SJCRH30 (cell line): Measurements from ENCODE around the gene CCT7. TPM values are rescaled to one million over a fixed set of nuclear protein-coding genes. Genes with fewer than 3 reads are reported as not detected.

Experiments
- DNase-seq, 2 experiments: peaks; one replicate each; pipeline ENCODE4 v3.0.0-alpha.2; 2015 to 2020
- H3K27ac ChIP-seq: fragments of 250-450 bp; sonication (Bioruptor Pico); 2 replicates; pipeline ENCODE4 v1.5.1; 2020; ENCODE audit warnings: mild to moderate bottlenecking, moderate library complexity
- H3K27me3 ChIP-seq: fragments of 250-450 bp; sonication (Bioruptor Pico); 2 replicates; pipeline ENCODE4 v1.5.1; 2020; ENCODE audit warnings: mild to moderate bottlenecking, moderate library complexity
- H3K36me3 ChIP-seq: fragments of 250-450 bp; sonication (Bioruptor Pico); 2 replicates; pipeline ENCODE4 v1.5.1; 2020; ENCODE audit warnings: mild to moderate bottlenecking, moderate library complexity
- H3K4me1 ChIP-seq: fragments of 250-450 bp; sonication (Bioruptor Pico); 2 replicates; pipeline ENCODE4 v1.5.1; 2020; ENCODE audit warnings: mild to moderate bottlenecking, moderate library complexity
- H3K4me3 ChIP-seq: fragments of 250-450 bp; sonication (Bioruptor Pico); 2 replicates; pipeline ENCODE4 v1.5.1; 2020; ENCODE audit warnings: mild to moderate bottlenecking, moderate library complexity
- H3K9me3 ChIP-seq: fragments of 250-450 bp; sonication (Bioruptor Pico); replicated peaks from 2 replicates; pipeline ENCODE4 v1.5.1; 2020; ENCODE audit warnings: mild to moderate bottlenecking, moderate library complexity
- total RNA-seq: library from RNA; depleted of rRNA; stranded (reverse); fragments of >200 nt; shearing (Covaris generic); gene quantifications from 2 replicates; pipeline ENCODE4 v1.2.3, GENCODE V29; 2014

The CCT7 gene
- total RNA-seq, 1 experiment from 2014 or later, result 815 TPM

- DNase-seq, result peak; percentile 93 to 94
- peak within 1 kb of the TSS; percentile 95 for H3K4me3 ChIP-seq
Observed at GRCh38 chr2:73214120-73215035, 19.7 kb upstream of the CCT7 start, which contains the start of gene SMYD5. Gene SMYD5, plus strand, starts transcription at chr2:73214245. Its CDS starts 22 bp downstream, at chr2:73214267.

GRCh38 chr2:73215254-73215653 lies 18.9 kb upstream of the CCT7 start:
- Histone ChIP-seq H3K9me3 (no peaks in the 10 kb centered on the region), H3K27me3 (no peaks in the 10 kb centered on the region), H3K36me3 (no peaks in the 10 kb centered on the region), H3K4me1 (peaks cover 3% of the 10 kb centered on the region; the same call in 1 of the 2 replicates), H3K27ac (no peak overlapping the region), H3K4me3 (peak overlapping the region; percentile 95)
- no peak for DNase-seq

More at GRCh38 chr2:73214120-73215035, 19.7 kb upstream of the CCT7 start, which contains the start of gene SMYD5:
- no peaks in the 10 kb centered on the region for H3K36me3 ChIP-seq
- peak within 1 kb of the TSS; percentile 85 for H3K27ac ChIP-seq
- H3K9me3 ChIP-seq, result no peaks in the 10 kb centered on the region
- no peaks in the 10 kb centered on the region for H3K27me3 ChIP-seq
- H3K4me1 ChIP-seq, result peaks cover 3% of the 10 kb centered on the region; the same call in 1 of the 2 replicates

- Histone ChIP-seq H3K27ac (no peak overlapping the region), H3K36me3 (peaks cover 3% of the 10 kb centered on the region), H3K27me3 (no peaks in the 10 kb centered on the region), H3K4me3 (no peak overlapping the region), H3K9me3 (no peaks in the 10 kb centered on the region), H3K4me1 (peaks cover 3% of the 10 kb centered on the region; the same call in 1 of the 2 replicates)
- no peak for DNase-seq
Observed at GRCh38 chr2:73217160-73217559, 16.9 kb upstream of the CCT7 start.

DNA sequence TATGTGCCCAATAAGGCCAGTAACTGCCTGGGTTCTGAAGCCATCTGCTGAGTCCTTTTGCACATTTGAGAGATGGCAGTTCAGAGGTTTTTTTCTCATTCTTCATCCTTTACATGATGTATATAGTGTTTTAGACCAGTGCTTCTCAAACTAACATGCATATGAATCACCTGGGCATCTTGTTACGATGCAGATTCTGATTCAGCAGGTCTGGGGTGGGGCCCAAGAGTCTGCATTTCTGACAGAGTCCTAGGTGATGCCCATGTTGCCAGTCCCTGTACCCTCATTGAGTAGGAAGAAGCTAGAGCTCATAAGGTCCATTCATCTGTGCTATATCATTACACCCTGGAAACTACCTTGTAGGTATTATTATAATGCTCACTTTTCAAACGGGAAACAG lies 16.3 kb upstream of the CCT7 start:
- peaks cover 6% of the 10 kb centered on the region for H3K36me3 ChIP-seq
- no peaks in the 10 kb centered on the region for H3K27me3 ChIP-seq
- no peak overlapping the region for H3K27ac ChIP-seq
- no peak for DNase-seq
- H3K9me3 ChIP-seq, result no peaks in the 10 kb centered on the region
- no peak overlapping the region for H3K4me3 ChIP-seq
- H3K4me1 ChIP-seq, result peaks cover 3% of the 10 kb centered on the region; the same call in 1 of the 2 replicates

DNA sequence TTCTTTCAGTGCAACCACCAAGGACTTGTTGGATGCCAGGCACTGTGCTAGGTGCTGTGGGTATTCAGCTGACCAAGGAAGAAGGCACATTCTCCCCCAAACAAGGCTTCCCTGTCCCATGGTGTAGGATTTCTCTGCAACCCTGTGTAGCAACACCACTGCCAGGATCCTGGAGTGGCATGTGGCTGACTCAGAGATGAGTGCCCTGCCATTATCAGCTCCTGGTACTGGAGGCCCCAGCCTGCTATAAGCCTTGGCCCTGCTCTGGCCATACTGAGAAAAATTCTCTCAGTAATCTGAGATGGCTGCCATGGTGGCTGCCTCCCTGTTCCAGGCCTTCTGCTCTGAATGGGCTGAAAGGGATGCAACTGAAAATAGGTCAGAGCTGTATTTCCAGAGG lies 15.8 kb upstream of the CCT7 start:
- H3K9me3 ChIP-seq, result no peaks in the 10 kb centered on the region
- peaks cover 3% of the 10 kb centered on the region; the same call in 1 of the 2 replicates for H3K4me1 ChIP-seq
- H3K36me3 ChIP-seq, result peaks cover 7% of the 10 kb centered on the region
- H3K27me3 ChIP-seq, result no peaks in the 10 kb centered on the region
- DNase-seq, result no peak
- no peak overlapping the region for H3K27ac ChIP-seq
- no peak overlapping the region for H3K4me3 ChIP-seq

- Histone ChIP-seq H3K27me3 (no peaks in the 10 kb centered on the region), H3K9me3 (no peaks in the 10 kb centered on the region), H3K4me1 (no peaks in the 10 kb centered on the region), H3K27ac (no peak overlapping the region), H3K4me3 (no peak overlapping the region), H3K36me3 (peaks cover 27% of the 10 kb centered on the region)
- DNase-seq, result no peak
Observed at GRCh38 chr2:73223821-73224220, 10.3 kb upstream of the CCT7 start.

DNA sequence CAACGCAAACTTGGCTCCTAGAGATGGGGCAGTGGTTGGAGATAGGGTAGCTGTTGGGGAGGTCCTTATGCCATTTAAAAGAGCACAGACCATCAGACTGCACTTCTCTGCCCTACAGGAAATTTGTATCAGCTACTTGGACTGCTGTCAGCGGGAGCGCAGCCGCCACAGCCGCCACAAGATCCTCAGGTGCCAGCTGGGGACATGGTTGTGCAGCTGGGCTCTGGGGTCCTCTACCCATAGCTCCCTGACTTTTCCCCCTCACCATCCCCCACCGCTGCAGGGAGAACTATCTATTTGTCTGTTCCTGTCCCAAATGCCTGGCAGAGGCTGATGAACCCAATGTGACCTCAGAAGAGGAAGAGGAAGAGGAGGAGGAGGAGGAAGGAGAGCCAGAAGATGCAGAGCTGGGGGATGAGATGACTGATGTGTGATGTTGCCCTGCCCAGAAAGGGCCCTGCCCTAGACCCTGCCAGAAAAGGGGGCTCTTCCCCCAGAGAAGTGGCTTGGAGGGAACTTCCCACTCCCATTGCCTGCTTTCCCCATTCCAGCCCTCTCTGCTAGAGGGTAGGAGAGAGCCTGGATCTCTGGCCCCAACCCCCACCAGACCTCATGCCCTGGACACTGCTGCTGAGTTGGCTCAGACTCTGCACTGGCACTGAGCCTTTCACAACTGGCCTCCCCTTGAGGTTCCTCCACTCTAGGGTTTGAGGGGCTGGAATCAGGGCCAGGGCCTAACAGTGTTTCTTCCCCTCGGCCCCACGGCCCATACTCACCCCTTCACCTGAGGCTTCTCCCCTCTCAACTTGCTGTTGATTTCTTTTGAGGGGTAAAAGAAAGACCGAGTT lies 8.4 kb upstream of the CCT7 start:
- peaks cover 31% of the 10 kb centered on the region for H3K36me3 ChIP-seq
- H3K4me1 ChIP-seq, result no peaks in the 10 kb centered on the region
- no peak overlapping the region for H3K4me3 ChIP-seq
- no peak for DNase-seq
- H3K27me3 ChIP-seq, result no peaks in the 10 kb centered on the region
- no peak overlapping the region for H3K27ac ChIP-seq
- no peaks in the 10 kb centered on the region for H3K9me3 ChIP-seq

GRCh38 chr2:73227086-73227485 lies 7.0 kb upstream of the CCT7 start:
- no peaks in the 10 kb centered on the region for H3K27me3 ChIP-seq
- no peak for DNase-seq
- no peaks in the 10 kb centered on the region for H3K9me3 ChIP-seq
- peaks cover 28% of the 10 kb centered on the region for H3K36me3 ChIP-seq
- no peaks in the 10 kb centered on the region for H3K4me1 ChIP-seq
- no peak overlapping the region for H3K4me3 ChIP-seq
- no peak overlapping the region for H3K27ac ChIP-seq

- H3K4me3 ChIP-seq, result no peak overlapping the region
- DNase-seq, result no peak
- peaks cover 24% of the 10 kb centered on the region for H3K36me3 ChIP-seq
- no peaks in the 10 kb centered on the region for H3K9me3 ChIP-seq
- H3K27me3 ChIP-seq, result no peaks in the 10 kb centered on the region
- no peak overlapping the region for H3K27ac ChIP-seq
- no peaks in the 10 kb centered on the region for H3K4me1 ChIP-seq
Observed at GRCh38 chr2:73228631-73229030, 5.5 kb upstream of the CCT7 start.

DNA sequence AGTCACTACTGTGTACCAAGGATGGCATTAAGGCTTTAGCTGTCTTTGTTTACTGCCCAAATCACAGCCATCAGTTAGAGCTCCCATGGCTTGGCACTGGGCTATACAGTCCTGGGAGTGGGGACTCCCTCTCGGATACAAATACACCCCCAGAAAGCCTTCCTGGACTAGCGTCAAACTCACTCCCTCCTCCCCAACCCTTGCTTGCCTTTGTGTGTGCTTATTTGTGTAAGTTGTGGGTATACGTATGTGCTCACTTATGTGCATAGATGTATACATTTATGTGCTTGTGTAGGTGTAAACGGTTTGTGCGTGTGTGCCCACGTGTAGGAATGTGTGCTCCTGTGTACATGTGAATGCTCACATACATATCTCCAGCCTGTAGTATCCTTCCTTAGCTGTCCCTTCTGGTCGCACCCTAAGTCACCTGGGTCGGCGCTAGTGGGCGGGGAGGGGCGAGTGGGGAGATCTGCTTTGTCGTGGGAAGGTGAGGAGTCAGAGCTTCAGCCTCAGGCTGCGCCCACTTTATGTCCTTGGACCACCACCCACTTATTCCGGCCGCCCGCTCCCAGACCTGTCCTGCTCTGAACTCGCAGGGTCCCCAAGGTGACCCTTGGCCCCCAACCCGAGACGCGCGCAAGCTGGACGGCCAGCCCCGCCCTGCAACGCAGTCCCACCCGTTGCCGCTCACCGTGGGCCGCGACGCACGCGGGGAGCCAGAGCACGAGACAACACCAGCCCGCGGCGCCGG lies 1.5 kb upstream of the CCT7 start:
- DNase-seq, result peak; percentile 42 to 54
- Histone ChIP-seq H3K4me1 (peaks cover 6% of the 10 kb centered on the region; the same call in 1 of the 2 replicates), H3K27me3 (no peaks in the 10 kb centered on the region), H3K36me3 (peaks cover 16% of the 10 kb centered on the region; the same call in 1 of the 2 replicates), H3K27ac (peak overlapping the region; percentile 70), H3K9me3 (no peaks in the 10 kb centered on the region), H3K4me3 (peak overlapping the region; percentile 89)

DNA sequence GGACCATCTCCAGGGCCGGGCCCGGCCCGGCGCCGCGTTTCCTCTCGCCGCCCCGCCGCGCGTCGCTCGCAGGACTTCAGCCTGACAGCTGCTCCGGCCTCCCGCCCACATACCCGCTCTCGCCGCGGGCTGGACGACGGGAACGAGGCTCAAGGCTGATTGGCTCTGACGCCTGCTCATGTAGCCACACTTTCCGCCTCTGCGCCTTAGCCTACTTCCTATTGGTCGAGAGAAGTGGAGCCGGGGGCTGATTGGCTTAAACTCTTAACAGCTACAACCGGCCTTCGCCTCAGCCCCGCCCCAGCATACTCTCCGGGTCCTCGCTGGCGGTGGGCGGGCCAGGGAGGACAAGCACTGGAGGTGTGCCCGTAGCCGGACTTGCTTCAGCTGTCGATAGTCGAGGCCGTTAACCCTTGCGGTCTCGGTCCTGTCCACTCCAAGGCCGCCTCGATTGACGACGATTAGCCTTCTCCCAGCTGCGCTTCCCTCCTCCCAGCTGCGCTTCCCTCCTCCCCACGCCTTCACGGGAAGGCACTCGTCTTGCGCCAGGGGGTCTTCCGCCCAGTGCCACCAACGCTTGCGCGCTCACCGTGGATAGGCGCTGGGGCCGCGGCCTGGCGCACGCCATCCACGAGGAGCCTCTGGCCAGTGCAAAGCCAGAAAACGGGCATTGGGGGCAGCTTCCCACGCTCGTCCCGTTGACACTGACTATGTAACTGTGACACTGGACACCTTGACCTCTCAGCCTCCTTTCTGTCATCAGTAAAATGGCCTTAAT lies 765 bp upstream of the CCT7 start, which contains the start of gene PRADC1:
Gene PRADC1 (minus strand): TSS at position 86 of the 778 bp plus-strand sequence. CDS start 79 bp downstream, at position 7.
- peak; percentile 100 for DNase-seq
- Histone ChIP-seq H3K27me3 (no peaks in the 10 kb centered on the region), H3K36me3 (peaks cover 16% of the 10 kb centered on the region), H3K9me3 (no peaks in the 10 kb centered on the region), H3K4me3 (peak within 1 kb of the TSS; percentile 89), H3K27ac (peak within 1 kb of the TSS; percentile 91), H3K4me1 (peaks cover 6% of the 10 kb centered on the region; the same call in 1 of the 2 replicates)

DNA sequence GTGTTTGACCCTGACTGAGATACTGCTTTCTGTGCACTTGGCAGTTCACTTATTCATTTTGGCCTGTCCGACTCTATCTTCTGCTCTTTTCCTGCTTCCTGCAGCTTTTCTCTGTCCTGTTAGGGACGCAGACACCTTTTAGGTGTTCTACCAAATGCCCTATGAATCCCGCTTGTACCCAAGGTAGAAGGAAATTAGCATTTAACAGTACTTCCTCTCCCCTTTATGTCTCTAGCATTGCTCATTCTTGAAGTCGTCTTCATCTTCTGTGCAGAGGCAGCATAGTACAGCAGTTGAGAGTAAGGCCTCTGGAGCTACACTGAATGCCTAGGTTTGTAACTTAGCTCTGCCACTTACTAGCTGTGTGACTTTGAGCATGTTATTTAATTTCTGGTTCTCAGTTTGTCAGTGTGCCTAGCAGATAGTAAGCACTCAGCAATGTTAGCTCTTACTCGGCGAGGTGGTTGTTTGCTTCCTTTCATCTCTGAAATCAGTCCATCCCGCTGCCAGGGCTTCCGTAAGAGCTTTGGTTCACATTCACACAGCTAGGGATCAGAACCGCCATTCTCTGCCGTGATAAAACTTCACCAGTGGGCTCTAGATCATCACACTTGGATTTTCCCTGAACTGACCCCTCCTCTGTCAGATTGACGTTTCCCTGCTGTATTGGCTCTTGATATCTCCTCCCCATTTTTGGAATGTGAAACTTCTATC lies 1.4 kb downstream of the CCT7 start:
- H3K27ac ChIP-seq, result no peak overlapping the region
- peak overlapping the region; percentile 89 for H3K4me3 ChIP-seq
- H3K9me3 ChIP-seq, result no peaks in the 10 kb centered on the region
- H3K4me1 ChIP-seq, result peaks cover 6% of the 10 kb centered on the region; the same call in 1 of the 2 replicates
- DNase-seq, result no peak
- peaks cover 33% of the 10 kb centered on the region for H3K36me3 ChIP-seq
- no peaks in the 10 kb centered on the region for H3K27me3 ChIP-seq

DNA sequence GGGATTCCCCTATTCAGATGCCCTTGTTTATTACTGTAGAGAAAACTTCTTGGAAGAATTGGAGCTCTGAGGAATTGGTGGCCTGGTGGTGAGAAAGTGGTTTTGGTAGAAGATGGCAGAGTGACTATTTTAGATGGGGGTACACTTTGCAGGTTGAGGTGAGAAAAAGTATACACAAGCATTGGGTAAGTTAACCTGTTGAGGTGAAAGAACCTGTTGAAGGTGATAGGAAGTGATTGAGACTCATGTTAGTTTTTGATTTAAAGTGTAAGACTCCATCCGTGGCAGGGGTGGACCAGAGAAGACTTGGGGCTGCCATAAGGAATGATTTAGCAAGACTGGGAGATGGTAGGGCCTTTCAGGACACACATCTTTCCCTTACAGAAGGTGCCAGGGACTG lies 3.1 kb downstream of the CCT7 start:
- H3K4me1 ChIP-seq, result peaks cover 6% of the 10 kb centered on the region; the same call in 1 of the 2 replicates
- no peaks in the 10 kb centered on the region for H3K9me3 ChIP-seq
- no peak for DNase-seq
- no peaks in the 10 kb centered on the region for H3K27me3 ChIP-seq
- peaks cover 50% of the 10 kb centered on the region for H3K36me3 ChIP-seq
- H3K4me3 ChIP-seq, result no peak overlapping the region
- no peak overlapping the region for H3K27ac ChIP-seq
